ENCODE measurements around the gene HDGFL2.
"Not testable (repeated sequence)": the region's sequence is repeated elsewhere in the genome, so short reads cannot be mapped to it uniquely, and the experiment has no call there.

Gene HDGFL2

GRCh38 chr19:4517451-4518057 lies 45.5 kb downstream of the HDGFL2 start:
- DNase-seq = no peak

DNA sequence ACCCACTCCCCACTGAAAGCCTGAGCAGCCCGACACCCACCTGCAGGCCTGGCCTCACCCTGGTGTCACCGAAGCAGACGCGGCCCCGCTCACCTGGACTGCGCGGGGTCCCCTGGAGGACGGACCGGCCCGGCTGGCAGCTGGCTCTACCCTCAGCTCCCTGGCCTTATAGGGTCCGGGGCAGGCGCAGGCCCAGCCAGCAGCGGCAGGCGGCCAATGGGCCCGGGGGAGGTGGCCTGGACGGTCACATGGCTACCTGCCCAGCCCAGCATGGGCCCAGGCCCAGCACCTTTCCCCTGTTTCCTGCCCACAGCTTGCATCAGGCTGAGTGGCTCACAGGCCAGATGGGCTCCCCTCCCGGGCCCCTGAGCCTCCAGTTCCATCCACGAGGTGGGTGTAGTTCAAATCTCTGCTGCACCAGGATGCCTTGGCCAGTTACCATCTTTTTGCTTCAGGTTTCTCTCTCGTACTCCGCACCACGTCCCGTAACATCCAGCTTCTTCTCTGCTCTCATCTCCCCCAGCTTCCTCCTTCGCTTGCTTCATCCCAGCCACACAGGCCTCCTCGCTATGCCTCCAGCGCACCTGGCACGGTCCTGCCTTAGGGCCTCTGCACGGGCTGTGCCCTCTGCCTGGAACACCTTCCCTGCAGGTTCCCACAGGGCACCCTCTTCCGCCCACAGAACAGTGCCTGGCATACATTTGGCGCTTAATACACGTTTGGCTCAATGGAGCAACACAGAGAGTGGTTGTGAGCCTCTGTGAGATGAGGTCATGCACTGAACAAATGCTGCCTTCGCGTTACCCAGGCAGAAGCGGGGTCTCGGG lies 46.5 kb downstream of the HDGFL2 start, which contains the start of gene PLIN4:
Gene PLIN4 (minus strand): TSS at position 142 of the 827 bp plus-strand sequence. CDS start 214 bp downstream, outside the sequence.
- no peak for DNase-seq

GRCh38 chr19:4519172-4519496 lies 47.0 kb downstream of the HDGFL2 start:
- no peak for DNase-seq

DNA sequence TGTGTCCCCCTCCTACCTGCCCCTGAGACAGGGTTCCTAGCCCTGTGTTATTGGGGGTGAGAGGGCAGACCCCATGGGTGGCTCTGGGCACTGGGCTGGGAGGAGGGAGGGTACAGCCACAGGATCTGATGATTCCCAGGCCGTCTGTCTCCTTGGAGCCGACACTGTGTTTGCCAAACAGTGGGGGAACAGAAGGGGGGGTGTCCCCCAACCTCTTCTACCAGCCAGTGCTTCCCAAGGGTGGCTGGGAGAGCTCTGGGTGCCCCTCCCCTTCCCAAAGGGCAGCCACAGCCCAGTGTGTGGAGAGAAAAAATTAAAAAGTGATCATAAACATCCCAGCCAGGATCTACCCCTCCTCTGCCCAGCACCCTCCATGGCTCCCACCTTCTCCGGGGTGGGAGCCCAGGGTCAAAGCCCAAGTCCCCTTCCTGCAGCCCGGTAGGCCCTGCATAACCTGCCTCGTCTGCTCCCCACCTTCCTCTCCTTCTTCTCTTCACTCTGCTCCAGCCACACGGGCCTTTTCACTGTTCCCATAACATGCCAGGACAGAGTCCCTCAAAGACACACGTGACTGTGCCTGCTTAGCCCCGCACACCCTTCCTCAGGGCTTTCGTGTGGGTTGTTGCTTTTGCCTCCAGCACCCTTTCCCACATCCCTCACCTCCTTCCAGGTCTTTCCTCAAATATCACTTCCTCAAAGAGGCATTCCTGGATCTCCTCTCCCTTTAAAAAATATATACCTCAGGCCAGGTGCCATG lies 47.6 kb downstream of the HDGFL2 start:
- no peak for DNase-seq

DNA sequence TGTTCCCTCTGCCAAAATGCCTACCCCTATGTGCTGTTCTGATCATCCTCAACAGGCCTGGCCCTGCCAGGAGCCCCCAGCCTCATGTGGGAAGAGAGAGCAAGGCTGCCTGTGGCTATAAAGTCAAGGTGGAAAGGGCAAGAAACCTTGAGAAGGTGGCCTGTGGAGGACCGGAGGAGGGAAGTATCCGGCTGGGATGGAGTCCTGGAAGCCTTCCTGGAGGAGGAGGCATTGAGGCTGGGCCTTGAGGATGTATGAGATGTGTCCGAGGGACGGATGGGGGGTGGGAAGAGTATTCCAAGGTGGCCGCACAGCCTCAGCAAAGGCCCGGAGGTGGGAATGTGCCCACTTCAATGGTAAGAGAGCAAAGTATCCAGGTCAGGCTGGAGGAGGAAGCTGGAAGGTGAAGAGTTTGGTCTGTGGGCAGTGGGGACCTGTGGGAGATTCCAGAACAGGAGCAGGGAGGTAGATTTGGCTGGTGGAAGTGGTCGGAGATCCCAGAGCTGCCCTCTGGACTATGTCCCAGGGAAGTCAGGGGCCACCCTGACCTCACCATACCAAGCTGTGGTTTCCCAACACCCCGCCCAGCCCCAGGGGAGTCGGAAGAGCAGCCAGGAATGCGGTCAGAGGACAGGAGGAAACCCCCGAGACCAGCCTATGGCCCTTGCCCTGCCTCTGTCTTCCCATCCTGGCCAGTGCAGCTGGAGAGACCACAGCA lies 49.2 kb downstream of the HDGFL2 start:
- DNase-seq = no peak

DNA sequence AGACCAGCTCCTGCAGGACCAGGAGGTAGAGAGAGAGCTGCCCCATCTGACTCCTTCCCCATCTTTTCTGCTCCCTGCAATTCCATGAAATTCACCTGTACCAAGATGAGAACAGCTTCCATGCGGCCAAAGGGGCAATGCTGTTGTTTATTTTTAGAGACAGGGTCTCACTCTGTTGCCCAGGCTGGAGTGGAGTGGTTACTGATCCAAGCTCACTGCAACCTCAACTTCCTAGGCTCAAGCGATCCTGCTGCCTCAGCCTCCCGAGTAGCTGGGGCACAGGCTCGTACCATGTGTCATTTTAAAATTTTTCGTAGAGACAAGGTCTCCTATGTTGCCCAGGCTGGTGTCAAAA lies 49.8 kb downstream of the HDGFL2 start:
- no peak for DNase-seq

GRCh38 chr19:4522291-4523002 lies 50.4 kb downstream of the HDGFL2 start:
- DNase-seq = no peak

- no peak for DNase-seq
Observed at GRCh38 chr19:4523306-4524110, 51.4 kb downstream of the HDGFL2 start.

DNA sequence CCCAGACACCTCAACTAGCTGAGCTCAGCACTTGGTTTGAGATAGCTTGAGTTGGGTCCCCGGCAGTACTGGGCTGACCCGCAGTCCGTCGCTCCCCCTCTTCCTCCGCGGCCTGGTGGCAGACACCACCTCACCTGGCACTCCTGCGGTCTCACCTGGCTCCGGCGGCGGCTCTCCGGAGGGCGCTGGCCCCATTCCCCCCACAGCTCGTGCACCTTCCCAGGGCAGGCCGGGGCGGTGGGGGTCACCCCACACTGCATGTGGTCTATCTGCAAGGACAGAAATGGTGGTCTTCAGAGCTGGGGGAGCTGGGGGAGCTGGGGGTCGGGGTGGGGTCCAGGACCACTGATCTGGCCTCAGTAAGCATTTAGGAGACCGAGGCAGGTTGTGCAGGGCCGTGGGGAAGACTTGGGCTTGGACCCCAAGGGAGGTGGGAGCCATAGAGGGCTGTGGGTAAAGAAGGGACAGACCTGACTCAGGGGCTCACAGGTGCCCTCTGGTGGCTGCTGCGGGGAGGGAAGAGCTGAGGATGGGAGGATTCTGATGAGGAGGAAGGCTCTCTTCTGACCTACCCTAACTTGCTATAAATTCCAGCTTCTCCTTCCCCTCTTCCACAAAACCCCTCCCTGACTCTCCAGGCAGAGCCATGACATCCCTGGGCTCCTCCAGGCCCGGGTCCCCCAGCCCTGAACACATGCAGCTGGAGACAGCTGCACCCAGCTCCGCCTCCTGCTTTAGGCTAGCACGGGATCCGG lies 52.9 kb downstream of the HDGFL2 start:
- DNase-seq = peak in 1 of 2 experiments; percentile 28

GRCh38 chr19:4525563-4526002 lies 53.5 kb downstream of the HDGFL2 start:
- DNase-seq = no peak

DNA sequence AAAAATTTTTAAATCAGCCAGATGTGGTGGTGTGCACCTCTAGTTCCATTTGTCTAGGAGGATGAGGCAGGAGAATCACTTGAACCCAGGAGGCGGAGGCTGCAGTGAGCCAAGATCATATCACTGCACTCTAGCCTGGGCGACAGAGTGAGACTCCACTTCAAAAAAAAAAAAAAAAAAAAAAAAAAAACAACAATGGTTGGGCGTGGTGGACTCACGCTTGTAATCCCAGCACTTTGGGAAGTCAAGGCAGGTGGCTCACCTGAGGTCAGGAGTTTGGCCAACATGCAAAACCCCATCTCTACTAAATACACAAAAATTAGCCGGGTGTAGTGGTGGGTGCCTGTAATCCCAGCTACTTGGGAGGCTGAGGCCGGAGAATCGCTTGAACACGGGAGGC lies 55.3 kb downstream of the HDGFL2 start:
- not testable (repeated sequence) for DNase-seq

GRCh38 chr19:4528843-4529242 lies 56.7 kb downstream of the HDGFL2 start:
- no peak for DNase-seq

DNA sequence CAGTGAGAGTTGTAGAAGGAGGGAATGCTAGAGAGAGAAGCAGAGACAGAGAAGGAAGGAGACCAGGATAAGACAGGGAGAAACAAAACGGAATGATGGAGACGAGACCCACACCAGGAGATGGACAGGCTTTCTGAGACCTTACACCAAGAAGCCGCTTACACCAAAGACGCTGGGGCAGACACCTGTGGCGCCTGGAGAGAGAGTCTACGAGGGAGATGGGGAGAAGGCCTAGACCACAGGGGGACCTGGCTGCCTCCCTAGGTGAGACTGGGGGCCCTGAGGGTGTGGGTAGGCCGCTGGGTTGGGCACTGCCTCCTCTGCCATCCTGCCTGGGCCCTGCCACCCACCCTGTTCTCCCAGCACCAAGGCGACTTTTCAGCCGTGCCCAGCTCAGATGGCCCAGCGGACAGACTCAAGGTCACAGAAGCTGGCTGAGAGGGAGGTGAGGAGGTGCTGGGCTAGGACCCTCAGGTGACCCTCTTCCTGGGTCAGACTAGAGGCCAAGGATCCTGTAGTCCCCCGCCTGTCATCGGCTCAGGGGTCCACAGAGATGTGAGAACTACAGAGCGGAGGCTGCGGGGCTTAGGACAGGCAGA lies 57.9 kb downstream of the HDGFL2 start:
- no peak for DNase-seq

- no peak for DNase-seq
Observed at GRCh38 chr19:4531562-4532165, 59.6 kb downstream of the HDGFL2 start.

DNA sequence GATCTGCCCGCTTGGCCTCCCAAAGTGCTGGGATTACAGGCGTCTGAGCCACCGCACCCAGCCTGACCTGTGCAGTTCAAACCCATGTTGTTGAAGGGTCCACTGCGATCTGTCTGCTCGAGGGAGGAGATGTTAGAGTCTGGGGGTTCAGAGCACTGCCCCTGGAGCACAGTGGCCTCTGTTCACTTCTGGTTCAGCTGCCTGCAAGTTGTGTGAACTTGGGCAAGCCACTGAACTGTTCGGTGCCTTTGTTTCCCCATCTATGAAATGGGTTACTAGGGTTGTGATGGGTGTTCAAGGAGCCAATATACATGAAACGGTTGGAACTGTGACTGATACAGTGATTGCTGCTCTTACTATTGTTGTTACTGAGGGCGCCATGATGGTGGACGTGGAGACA lies 61.2 kb downstream of the HDGFL2 start:
- no peak for DNase-seq

DNA sequence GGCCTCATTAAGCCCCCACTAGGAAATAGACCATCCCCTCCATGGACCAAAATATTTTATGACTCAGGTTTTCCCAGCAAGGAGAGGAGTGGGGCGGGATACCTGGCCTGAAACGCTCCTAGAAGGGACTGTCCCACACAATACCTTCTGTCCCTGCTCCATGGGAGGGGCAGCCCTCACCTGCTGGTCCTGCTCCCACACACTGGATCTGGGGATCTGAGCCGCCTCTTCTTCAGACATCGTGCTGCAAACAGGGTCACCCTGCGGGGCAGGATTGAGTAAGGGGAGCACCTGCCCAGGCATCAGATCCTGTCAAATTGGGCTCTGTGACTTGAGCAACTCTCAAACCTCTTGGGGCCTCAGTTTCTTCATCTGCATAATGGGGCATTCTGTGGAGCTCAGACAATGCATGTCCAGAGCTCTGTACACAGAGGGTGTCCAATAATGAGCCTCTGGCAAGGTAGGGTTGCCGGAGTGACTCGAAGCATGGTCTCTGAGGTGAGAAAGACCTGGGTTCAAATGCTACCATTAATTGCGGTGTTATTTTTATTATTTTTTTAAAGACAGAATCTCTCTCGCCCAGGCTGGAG lies 61.8 kb downstream of the HDGFL2 start:
- no peak for DNase-seq

- DNase-seq = peak; percentile 20 to 60
Observed at GRCh38 chr19:4534836-4535658, 63.0 kb downstream of the HDGFL2 start, which contains the start of gene PLIN5. Gene PLIN5, minus strand, starts transcription at chr19:4535224. Its CDS starts 1,150 bp downstream, at chr19:4534074.

DNA sequence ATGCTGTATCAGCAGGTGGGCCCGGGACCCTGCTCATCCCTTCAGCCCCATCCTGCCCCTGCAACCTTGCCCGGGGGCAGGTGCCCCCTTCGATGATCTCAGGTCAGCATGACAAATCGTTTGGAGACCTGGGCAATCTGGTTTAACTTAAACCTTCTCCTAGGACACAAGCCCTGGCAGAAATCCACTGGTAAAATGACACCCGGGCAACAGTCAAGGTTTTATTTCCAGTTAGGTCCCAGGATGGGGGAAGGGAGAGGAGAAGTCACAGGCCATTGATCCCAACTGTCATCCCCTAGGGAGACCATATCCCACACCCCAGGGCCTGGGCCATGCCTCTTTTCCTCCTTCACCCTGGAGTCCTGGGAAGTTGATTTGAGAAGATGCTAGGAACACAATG lies 64.7 kb downstream of the HDGFL2 start:
- DNase-seq = no peak

All from NCI-H1930 (cell line).